HG03520 (cell line): Measurements from ENCODE around the gene PSMB2.

ENCODE experiments used
- ATAC-seq: cut with Tn5 transposase; IDR thresholded peaks from one replicate; pipeline ENCODE4 v1.9.1; 2021; ENCODE audit warnings: mild to moderate bottlenecking, moderate library complexity; ENCODE audit not compliant: unreplicated experiment

PSMB2 gene

GRCh38 chr1:35573198-35574124 lies 67.9 kb downstream of the PSMB2 start, which contains the start of gene TFAP2E:
Gene TFAP2E, plus strand, starts transcription at chr1:35573314. Its CDS starts 264 bp downstream, at chr1:35573578.
- no peak for ATAC-seq

DNA sequence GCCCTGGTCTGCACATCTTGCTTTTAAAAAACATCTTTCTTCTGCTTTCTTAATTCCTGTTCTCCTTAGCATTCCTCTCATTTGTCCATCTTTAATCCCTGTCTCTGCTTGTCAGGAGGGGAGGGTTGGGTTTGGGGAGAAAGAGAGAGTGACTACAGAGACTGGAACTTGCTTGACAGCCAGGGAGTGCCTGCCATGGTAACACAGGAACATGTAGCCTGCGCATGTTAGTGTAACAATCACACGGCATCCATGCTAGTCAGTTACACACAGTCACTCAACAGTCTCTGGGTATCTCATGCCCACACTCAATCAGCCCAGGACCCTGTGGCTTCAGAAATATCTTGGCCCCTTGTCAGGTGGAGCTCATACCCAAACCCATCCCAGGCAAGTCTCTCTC lies 69.0 kb downstream of the PSMB2 start:
- no peak for ATAC-seq

DNA sequence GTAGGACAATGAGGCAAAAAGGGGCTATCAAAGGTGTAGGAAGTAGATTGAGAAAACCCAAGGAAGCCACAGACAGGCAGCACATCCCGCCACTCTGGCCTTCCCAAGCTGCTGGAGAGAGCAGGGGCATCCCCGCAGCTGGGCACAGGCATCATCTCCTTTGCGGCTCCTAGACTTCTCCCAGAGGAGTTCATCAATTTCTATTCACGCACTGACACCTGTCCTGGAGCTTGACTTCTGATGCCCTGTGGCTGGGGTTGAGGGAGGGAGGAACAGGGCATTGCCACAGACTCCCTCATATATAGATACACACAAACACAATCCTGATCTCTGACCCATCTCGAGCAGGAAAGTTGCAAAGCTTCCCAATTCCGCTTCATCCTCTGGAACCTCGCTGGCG lies 70.1 kb downstream of the PSMB2 start:
- ATAC-seq = no peak

- no peak for ATAC-seq
Measured at GRCh38 chr1:35570589-35571137, 70.7 kb downstream of the PSMB2 start.

GRCh38 chr1:35569936-35570335 lies 71.4 kb downstream of the PSMB2 start:
- ATAC-seq = no peak

GRCh38 chr1:35568975-35569395 lies 72.3 kb downstream of the PSMB2 start:
- ATAC-seq = no peak

DNA sequence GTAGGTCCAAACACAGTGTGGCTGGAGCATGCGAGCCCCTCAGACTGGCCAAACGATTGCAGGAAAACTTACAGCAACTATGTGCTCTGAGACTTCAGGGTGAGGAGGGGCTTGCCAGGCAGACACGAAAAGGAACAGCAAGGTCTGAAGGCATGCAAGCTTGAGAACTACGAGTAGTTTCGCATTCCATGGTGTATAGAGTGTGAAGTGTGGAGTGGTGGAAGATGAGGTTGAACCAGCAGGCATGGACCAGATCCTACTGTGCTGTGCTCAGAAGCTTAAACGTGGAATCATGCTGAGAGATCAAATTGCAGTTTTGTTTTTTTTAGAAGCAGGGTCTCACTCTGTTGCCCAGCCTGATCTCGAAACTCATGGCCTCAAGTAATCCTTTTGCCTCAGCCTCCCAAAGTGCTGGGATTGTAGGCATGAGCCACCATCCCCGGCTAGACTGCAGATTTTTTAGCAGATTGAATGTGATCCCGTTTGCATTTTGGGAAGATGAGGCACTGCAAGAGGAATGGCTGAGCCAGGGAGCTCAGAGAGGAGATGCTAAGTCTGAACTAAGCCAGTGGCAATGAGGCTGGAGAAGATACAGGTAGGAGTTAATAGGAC lies 73.3 kb downstream of the PSMB2 start:
- no peak for ATAC-seq

DNA sequence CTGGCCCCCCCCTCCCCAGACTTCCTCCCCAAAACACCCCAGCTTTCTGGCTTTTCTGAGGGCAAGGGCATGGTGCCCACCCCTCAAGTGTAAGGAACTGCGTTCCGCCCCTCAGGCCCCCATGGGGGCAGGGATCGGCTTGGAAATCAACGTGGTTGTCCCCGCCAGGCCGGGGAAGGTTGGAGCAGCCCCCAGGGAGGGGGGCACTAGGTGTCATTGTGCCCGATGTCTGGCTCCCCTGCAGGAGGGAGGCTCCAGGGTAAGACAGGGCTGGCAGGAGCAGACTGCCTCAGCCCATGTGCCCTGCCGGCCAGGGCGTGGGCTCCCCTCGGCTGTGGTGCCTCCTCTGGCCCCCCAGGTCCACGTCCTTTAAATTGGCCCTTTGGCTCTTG lies 75.6 kb downstream of the PSMB2 start:
- ATAC-seq = no peak

DNA sequence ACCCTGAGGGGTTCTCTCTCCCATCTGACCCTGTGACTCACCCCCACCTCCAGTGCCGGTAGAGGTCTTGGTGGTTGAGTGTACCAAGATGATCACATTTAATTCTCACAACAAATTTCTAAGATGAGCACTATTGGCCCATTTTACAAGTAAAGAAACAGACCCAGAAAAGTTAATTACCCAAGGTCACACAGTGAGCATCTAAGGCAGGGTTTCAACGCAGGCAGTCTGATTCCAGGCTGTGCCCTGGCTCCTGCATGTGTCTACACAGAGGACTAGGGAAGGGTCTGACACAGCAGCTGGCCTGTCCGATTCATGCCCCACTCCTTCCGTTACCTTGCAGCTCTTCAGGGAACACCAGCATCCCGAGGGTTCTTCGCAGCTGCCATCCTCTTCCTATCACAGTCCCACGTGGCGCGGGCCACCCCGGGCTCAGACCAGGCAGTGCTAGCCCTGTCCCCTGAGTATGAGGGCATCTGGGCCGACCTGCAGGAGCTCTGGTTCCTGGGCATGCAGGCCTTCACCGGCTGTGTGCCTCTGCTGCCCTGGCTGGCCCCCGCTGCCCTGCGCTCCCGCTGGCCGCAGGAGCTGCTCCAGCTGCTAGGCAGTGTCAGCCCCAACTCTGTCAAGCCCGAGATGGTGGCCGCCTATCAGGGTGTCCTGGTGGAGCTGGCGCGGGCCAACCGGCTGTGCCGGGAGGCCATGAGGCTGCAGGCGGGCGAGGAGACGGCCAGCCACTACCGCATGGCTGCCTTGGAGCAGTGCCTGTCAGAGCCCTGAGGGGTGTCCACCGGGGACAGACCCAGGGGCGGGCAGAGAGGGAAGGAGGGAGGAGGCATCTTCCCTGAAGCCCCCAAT lies 76.2 kb downstream of the PSMB2 start:
- ATAC-seq = no peak

DNA sequence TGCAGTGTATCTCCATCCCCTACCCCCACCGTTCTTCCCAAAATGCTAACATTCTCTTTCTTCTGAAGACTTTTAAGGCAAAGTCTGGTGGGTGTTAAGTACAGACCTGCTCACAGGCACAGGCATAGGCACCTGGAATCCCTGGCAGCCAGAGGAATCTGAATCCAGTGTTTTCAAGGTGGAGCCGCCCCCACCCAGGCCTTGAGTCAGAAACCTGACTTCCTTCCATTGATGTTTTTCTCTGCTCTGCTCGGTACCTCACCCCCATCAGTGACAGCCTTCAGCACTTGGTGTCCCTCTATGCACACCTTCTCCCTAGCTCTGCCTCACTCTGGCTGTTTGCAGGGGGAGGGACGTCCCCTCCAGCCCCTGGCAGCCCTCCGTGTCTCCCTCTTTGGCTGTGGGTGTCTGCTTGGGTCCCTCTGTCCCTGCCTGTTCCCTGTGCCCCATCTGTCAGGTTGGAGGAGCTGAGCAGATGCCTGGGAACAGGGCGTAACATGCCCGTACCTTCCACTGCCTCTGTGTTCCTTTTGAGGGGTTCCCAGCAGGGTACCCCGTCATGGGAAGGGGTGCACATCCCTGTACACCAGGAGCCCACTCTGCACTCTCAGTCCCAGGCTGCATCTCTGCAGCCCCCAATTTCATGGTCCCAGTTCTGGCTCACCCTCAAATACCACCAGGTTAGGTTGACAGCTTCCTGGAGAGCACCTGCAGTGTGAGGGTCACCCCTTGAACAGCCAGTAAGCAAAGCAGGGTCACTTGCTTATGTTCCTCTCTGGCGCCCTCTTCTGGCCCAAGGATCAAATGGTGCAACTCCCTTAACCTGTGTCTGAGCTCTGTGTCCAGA lies 77.1 kb downstream of the PSMB2 start:
- no peak for ATAC-seq

DNA sequence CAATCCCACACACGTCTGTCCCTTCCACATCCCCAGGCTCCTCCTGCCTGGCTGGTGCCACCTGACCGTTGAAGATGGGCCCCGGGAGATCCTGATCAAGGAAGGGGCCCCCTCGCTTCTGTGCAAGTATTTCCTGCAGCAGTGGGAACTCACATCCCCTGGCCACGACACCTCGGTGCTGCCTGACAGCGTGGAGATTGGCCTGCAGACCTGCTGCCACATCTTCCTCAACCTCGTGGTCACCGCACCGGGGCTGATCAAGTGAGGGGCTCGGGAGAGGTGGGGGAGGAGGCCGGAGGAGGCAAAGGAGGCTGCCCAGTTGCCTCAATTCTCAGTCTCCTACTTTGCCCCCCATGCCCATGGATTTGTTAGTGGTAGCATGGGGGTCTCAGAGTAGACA lies 78.2 kb downstream of the PSMB2 start:
- ATAC-seq = no peak

DNA sequence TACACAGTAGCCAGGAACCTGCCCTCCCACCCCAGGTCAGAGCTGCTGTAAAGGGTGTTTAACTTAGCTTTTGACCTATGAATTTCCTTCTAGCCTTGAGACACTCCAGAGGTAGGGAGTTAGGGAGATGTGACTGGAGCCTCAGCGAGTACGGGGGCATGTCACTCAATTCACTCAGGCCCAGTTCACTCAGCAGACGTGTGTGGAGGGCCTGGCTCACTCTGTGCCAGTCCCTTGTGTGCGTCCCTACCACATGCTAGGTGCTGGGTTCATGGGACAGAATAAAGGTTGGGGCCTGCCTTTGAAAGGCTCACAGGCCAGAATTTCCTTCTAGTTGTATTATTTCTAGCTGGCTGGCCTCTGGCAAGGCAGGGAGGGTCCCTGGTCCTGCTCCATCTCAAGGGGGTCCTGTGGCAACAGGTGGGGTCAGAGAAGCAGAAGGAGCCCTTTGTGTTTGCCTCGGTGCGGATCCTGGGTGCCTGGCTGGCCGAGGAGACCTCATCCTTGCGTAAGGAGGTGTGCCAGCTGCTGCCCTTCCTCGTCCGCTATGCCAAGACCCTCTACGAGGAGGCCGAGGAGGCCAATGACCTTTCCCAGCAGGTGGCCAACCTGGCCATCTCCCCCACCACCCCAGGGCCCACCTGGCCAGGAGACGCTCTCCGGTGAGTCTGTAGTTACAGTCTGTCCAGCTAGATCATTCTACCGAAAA lies 79.2 kb downstream of the PSMB2 start:
- ATAC-seq = no peak

DNA sequence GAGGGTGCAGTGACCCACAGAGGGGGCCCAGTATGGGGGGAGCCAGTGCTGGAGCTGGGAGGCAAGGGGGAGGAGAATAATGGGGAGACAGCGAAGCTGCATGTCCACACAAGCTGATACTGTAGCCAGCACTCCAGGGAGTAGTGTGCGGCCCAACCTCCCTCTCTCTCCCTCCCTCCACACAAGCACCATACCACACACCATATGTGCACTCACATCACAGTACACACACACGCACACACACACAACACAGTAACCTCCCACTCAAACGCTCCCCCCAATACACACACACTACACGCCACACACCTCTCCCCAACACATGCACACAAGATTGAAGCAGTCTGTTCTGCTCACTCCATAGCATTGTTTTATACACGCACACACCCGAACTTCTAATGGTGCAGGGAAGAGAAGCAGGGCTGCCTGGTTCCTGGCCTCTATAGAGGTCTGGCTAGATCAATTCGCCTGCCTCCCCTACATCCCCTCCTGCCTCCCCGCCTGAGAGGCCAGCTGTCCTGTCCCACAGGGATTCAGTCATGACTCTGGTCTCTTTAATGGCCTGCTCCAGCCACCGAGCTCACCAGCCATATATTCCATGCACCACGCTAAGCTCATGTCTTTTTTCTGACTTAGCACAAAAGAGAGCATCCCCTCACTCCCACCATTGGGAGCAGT lies 79.9 kb downstream of the PSMB2 start:
- ATAC-seq = no peak

DNA sequence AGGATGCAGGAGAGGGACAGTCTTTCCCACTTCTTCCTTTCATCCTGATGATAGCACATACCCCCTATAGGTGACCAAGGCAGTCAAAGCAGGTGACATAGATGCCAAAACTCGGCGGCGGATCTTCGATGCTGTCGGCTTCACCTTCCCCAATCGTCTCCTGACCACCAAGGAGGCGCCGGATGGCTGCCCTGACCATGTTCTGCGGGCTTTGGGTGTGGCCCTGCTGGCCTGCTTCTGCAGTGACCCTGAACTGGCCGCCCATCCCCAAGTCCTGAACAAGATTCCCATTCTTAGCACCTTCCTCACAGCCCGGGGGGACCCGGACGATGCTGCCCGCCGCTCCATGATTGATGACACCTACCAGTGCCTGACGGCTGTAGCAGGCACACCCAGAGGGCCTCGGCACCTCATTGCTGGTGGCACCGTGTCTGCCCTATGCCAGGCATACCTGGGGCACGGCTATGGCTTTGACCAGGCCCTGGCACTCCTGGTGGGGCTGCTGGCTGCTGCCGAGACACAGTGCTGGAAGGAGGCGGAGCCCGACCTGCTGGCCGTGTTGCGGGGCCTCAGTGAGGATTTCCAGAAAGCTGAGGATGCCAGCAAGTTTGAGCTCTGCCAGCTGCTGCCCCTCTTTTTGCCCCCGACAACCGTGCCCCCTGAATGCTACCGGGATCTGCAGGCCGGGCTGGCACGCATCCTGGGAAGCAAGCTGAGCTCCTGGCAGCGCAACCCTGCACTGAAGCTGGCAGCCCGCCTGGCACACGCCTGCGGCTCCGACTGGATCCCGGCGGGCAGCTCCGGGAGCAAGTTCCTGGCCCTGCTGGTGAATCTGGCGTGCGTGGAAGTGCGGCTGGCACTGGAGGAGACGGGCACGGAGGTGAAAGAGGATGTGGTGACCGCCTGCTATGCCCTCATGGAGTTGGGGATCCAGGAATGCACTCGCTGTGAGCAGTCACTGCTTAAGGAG lies 80.8 kb downstream of the PSMB2 start:
- ATAC-seq = no peak

GRCh38 chr1:35559317-35559944 lies 81.9 kb downstream of the PSMB2 start:
- ATAC-seq = no peak

- no peak for ATAC-seq
Measured at GRCh38 chr1:35558374-35559316, 82.7 kb downstream of the PSMB2 start.
